ENCODE measurements around the gene PGA5.
"Not testable (repeated sequence)": the region's sequence is repeated elsewhere in the genome, so short reads cannot be mapped to it uniquely, and the experiment has no call there.

PGA5 gene

GRCh38 chr11:61212202-61212601 lies 28.8 kb upstream of the PGA5 start:
- not testable (repeated sequence) for H3K79me2 ChIP-seq (ENCODE audit: insufficient read depth, low read length); H3F3A ChIP-seq (ENCODE audit: insufficient read depth); H2AFZ ChIP-seq (ENCODE audit: low read depth, low read length, severe bottlenecking); H3K9me3 ChIP-seq (ENCODE audit: insufficient read depth, low read length); H3K36me3 ChIP-seq (ENCODE audit: low read length); H4K20me1 ChIP-seq (ENCODE audit: low read depth, low read length); H3K4me3 ChIP-seq (ENCODE audit: insufficient read depth, low read length, poor library complexity, severe bottlenecking); H3K27me3 ChIP-seq (ENCODE audit: low read length); H3K4me2 ChIP-seq (ENCODE audit: low read depth, low read length, poor library complexity, severe bottlenecking); H3K27ac ChIP-seq (ENCODE audit: low read depth, low read length); H3K9ac ChIP-seq (ENCODE audit: low read length); H3K9me2 ChIP-seq (replicated peaks; ENCODE audit: insufficient read depth, low read length)

GRCh38 chr11:61213711-61214324 lies 27.2 kb upstream of the PGA5 start:
- H4K20me1 ChIP-seq (ENCODE audit: low read depth, low read length); H3K36me3 ChIP-seq (ENCODE audit: low read length); H3K79me2 ChIP-seq (ENCODE audit: insufficient read depth, low read length); H3K9me2 ChIP-seq (replicated peaks; ENCODE audit: insufficient read depth, low read length); H3K4me3 ChIP-seq (ENCODE audit: insufficient read depth, low read length, poor library complexity, severe bottlenecking); H3F3A ChIP-seq (ENCODE audit: insufficient read depth); H3K9ac ChIP-seq (ENCODE audit: low read length); H3K9me3 ChIP-seq (ENCODE audit: insufficient read depth, low read length); H2AFZ ChIP-seq (ENCODE audit: low read depth, low read length, severe bottlenecking); H3K27me3 ChIP-seq (ENCODE audit: low read length); H3K27ac ChIP-seq (ENCODE audit: low read depth, low read length); H3K4me2 ChIP-seq (ENCODE audit: low read depth, low read length, poor library complexity, severe bottlenecking): not testable (repeated sequence)

GRCh38 chr11:61218306-61218705 lies 22.7 kb upstream of the PGA5 start:
- not testable (repeated sequence) for H3K36me3 ChIP-seq (ENCODE audit: low read length); H2AFZ ChIP-seq (ENCODE audit: low read depth, low read length, severe bottlenecking); H3K9me2 ChIP-seq (replicated peaks; ENCODE audit: insufficient read depth, low read length); H4K20me1 ChIP-seq (ENCODE audit: low read depth, low read length); H3K27ac ChIP-seq (ENCODE audit: low read depth, low read length); H3K4me2 ChIP-seq (ENCODE audit: low read depth, low read length, poor library complexity, severe bottlenecking); H3K4me3 ChIP-seq (ENCODE audit: insufficient read depth, low read length, poor library complexity, severe bottlenecking); H3F3A ChIP-seq (ENCODE audit: insufficient read depth); H3K27me3 ChIP-seq (ENCODE audit: low read length); H3K9me3 ChIP-seq (ENCODE audit: insufficient read depth, low read length); H3K9ac ChIP-seq (ENCODE audit: low read length); H3K79me2 ChIP-seq (ENCODE audit: insufficient read depth, low read length)

- H4K20me1 ChIP-seq (ENCODE audit: low read depth, low read length); H3K9ac ChIP-seq (ENCODE audit: low read length); H3K27me3 ChIP-seq (ENCODE audit: low read length); H3K79me2 ChIP-seq (ENCODE audit: insufficient read depth, low read length); H3K4me3 ChIP-seq (ENCODE audit: insufficient read depth, low read length, poor library complexity, severe bottlenecking); H3K9me2 ChIP-seq (replicated peaks; ENCODE audit: insufficient read depth, low read length); H3K36me3 ChIP-seq (ENCODE audit: low read length); H3F3A ChIP-seq (ENCODE audit: insufficient read depth); H3K4me2 ChIP-seq (ENCODE audit: low read depth, low read length, poor library complexity, severe bottlenecking); H2AFZ ChIP-seq (ENCODE audit: low read depth, low read length, severe bottlenecking); H3K9me3 ChIP-seq (ENCODE audit: insufficient read depth, low read length); H3K27ac ChIP-seq (ENCODE audit: low read depth, low read length): not testable (repeated sequence)
Observed at GRCh38 chr11:61219016-61219415, 22.0 kb upstream of the PGA5 start.

- not testable (repeated sequence) for H3K79me2 ChIP-seq (ENCODE audit: insufficient read depth, low read length); H3K4me3 ChIP-seq (ENCODE audit: insufficient read depth, low read length, poor library complexity, severe bottlenecking); H3K9me3 ChIP-seq (ENCODE audit: insufficient read depth, low read length); H3K4me2 ChIP-seq (ENCODE audit: low read depth, low read length, poor library complexity, severe bottlenecking); H3K27me3 ChIP-seq (ENCODE audit: low read length); H3K36me3 ChIP-seq (ENCODE audit: low read length); H4K20me1 ChIP-seq (ENCODE audit: low read depth, low read length); H3K9ac ChIP-seq (ENCODE audit: low read length); H3K27ac ChIP-seq (ENCODE audit: low read depth, low read length); H3F3A ChIP-seq (ENCODE audit: insufficient read depth); H3K9me2 ChIP-seq (replicated peaks; ENCODE audit: insufficient read depth, low read length); H2AFZ ChIP-seq (ENCODE audit: low read depth, low read length, severe bottlenecking)
Observed at GRCh38 chr11:61222047-61222446, 18.9 kb upstream of the PGA5 start, which contains the start of gene PGA4. TSS of gene PGA4 (plus strand) at chr11:61222347. CDS start at chr11:61222401, 54 bp downstream.

GRCh38 chr11:61222692-61223091 lies 18.3 kb upstream of the PGA5 start:
- not testable (repeated sequence) for H3F3A ChIP-seq (ENCODE audit: insufficient read depth); H3K27ac ChIP-seq (ENCODE audit: low read depth, low read length); H3K27me3 ChIP-seq (ENCODE audit: low read length); H3K79me2 ChIP-seq (ENCODE audit: insufficient read depth, low read length); H4K20me1 ChIP-seq (ENCODE audit: low read depth, low read length); H3K4me3 ChIP-seq (ENCODE audit: insufficient read depth, low read length, poor library complexity, severe bottlenecking); H3K9me2 ChIP-seq (replicated peaks; ENCODE audit: insufficient read depth, low read length); H2AFZ ChIP-seq (ENCODE audit: low read depth, low read length, severe bottlenecking); H3K36me3 ChIP-seq (ENCODE audit: low read length); H3K4me2 ChIP-seq (ENCODE audit: low read depth, low read length, poor library complexity, severe bottlenecking); H3K9me3 ChIP-seq (ENCODE audit: insufficient read depth, low read length); H3K9ac ChIP-seq (ENCODE audit: low read length)

GRCh38 chr11:61226457-61227137 lies 14.4 kb upstream of the PGA5 start:
- H3K27ac ChIP-seq (ENCODE audit: low read depth, low read length); H3K9me2 ChIP-seq (replicated peaks; ENCODE audit: insufficient read depth, low read length); H3K4me3 ChIP-seq (ENCODE audit: insufficient read depth, low read length, poor library complexity, severe bottlenecking); H4K20me1 ChIP-seq (ENCODE audit: low read depth, low read length); H3K9me3 ChIP-seq (ENCODE audit: insufficient read depth, low read length); H3K9ac ChIP-seq (ENCODE audit: low read length); H3K36me3 ChIP-seq (ENCODE audit: low read length); H3K4me2 ChIP-seq (ENCODE audit: low read depth, low read length, poor library complexity, severe bottlenecking); H3K79me2 ChIP-seq (ENCODE audit: insufficient read depth, low read length); H2AFZ ChIP-seq (ENCODE audit: low read depth, low read length, severe bottlenecking); H3K27me3 ChIP-seq (ENCODE audit: low read length); H3F3A ChIP-seq (ENCODE audit: insufficient read depth): not testable (repeated sequence)

- H3F3A ChIP-seq (ENCODE audit: insufficient read depth); H3K27ac ChIP-seq (ENCODE audit: low read depth, low read length); H3K9me3 ChIP-seq (ENCODE audit: insufficient read depth, low read length): not testable (repeated sequence)
Observed at GRCh38 chr11:61229458-61229857, 11.5 kb upstream of the PGA5 start.

More at GRCh38 chr11:61229458-61229857, 11.5 kb upstream of the PGA5 start:
- not testable (repeated sequence) for H3K79me2 ChIP-seq (ENCODE audit: insufficient read depth, low read length); H3K36me3 ChIP-seq (ENCODE audit: low read length); H3K9me2 ChIP-seq (replicated peaks; ENCODE audit: insufficient read depth, low read length); H4K20me1 ChIP-seq (ENCODE audit: low read depth, low read length); H3K27me3 ChIP-seq (ENCODE audit: low read length); H3K4me2 ChIP-seq (ENCODE audit: low read depth, low read length, poor library complexity, severe bottlenecking); H3K4me3 ChIP-seq (ENCODE audit: insufficient read depth, low read length, poor library complexity, severe bottlenecking); H3K9ac ChIP-seq (ENCODE audit: low read length); H2AFZ ChIP-seq (ENCODE audit: low read depth, low read length, severe bottlenecking)

Measured in SU-DHL-6 (cell line).